Osteoblast (primary cell): ENCODE data around the gene KRTAP5-7. TPM values are rescaled to one million over a fixed set of nuclear protein-coding genes. Genes with fewer than 3 reads are reported as not detected.
"Not testable (repeated sequence)": the region's sequence is repeated elsewhere in the genome, so short reads cannot be mapped to it uniquely, and the experiment has no call there.

ENCODE experiments used
- DNase-seq: peaks from one replicate; pipeline ENCODE4 v3.0.0; 2011; ENCODE audit warnings: low spot score, mixed read lengths; ENCODE audit not compliant: insufficient read length; ENCODE audit errors: missing footprints
- H2AFZ ChIP-seq: 2 replicates; pipeline ENCODE4 v1.6.0; 2011; ENCODE audit warnings: mild to moderate bottlenecking, low read length
- H3K27ac ChIP-seq: 2 replicates; pipeline ENCODE4 v1.5.1; 2011; ENCODE audit warnings: mild to moderate bottlenecking, low read depth, low read length, moderate library complexity
- H3K27me3 ChIP-seq: 2 replicates; pipeline ENCODE4 v1.6.0; 2012; ENCODE audit warnings: mild to moderate bottlenecking, control low read depth, inconsistent platforms, low read length, moderate library complexity; ENCODE audit not compliant: insufficient read depth
- H3K36me3 ChIP-seq: 2 replicates; pipeline ENCODE4 v1.5.1; 2011; ENCODE audit warnings: mild to moderate bottlenecking, low read length, control low read depth, moderate library complexity; ENCODE audit not compliant: insufficient read depth
- H3K4me1 ChIP-seq: 2 replicates; pipeline ENCODE4 v1.5.1; 2011; ENCODE audit warnings: mild to moderate bottlenecking, low read length, control low read depth, moderate library complexity; ENCODE audit not compliant: insufficient read depth
- H3K4me2 ChIP-seq: 2 replicates; pipeline ENCODE4 v1.6.0; 2011; ENCODE audit warnings: mild to moderate bottlenecking, low read length; ENCODE audit not compliant: insufficient read depth
- H3K4me3 ChIP-seq: fragments of 200-600 bp; sonication (generic); 3 replicates; pipeline ENCODE4 v1.5.1; 2012; ENCODE audit warnings: mild to moderate bottlenecking, low read length, inconsistent platforms; ENCODE audit not compliant: insufficient read depth
- H3K79me2 ChIP-seq: 2 replicates; pipeline ENCODE4 v1.6.0; 2012; ENCODE audit warnings: mild to moderate bottlenecking, low read length, control low read depth, inconsistent platforms; ENCODE audit not compliant: insufficient read depth
- H3K9me3 ChIP-seq: 2 replicates; pipeline ENCODE4 v1.5.1; 2011; ENCODE audit warnings: low read depth, low read length, control low read depth
- H4K20me1 ChIP-seq: 2 replicates; pipeline ENCODE4 v1.6.0; 2012; ENCODE audit warnings: mild to moderate bottlenecking, low read length, control low read depth; ENCODE audit not compliant: insufficient read depth
- total RNA-seq: library from RNA; depleted of rRNA; stranded (reverse); fragments of >200 nt; gene quantifications from 2 replicates; pipeline ENCODE4 v1.2.3, GENCODE V29; 2012
- TF ChIP-seq, protein P1 (sequence below): IDR thresholded peaks from 2 replicates; pipeline ENCODE4 v1.5.1; 2011; ENCODE audit warnings: mild to moderate bottlenecking, low read depth, low read length, moderate library complexity; ENCODE audit errors: extremely low read depth

KRTAP5-7 gene
- total RNA-seq, 1 donor: 0.36 TPM

DNA sequence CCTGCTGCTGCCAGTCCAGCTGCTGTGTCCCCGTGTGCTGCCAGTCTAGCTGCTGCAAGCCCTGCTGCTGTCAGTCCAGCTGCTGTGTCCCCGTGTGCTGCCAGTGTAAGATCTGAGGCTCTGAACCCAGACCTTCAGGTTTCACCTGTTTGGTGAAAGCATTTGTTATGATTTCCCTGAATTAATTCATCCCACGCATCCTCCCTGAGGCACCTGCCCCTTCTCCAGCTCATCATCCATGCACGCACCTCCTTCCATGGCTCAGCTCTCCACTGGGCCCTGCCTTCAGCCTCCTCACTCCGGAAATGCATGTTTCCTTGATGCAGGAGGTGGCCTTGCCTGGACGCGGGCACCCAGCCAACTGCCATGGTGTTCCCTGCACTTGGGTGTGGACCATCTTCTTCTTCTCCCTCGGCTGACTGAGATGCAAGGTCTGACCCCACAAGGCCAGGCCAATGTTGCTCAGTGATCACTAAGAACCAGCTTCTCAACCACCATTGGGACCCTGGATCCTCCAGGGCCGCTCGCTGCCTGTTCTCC, 39.1 kb downstream of the KRTAP5-7 start:
- Histone ChIP-seq H3K36me3 (no peaks in the 10 kb centered on the region), H3K27ac (no peak overlapping the region), H3K27me3 (peaks cover 22% of the 10 kb centered on the region), H3K79me2 (no peaks in the 10 kb centered on the region), H3K9me3 (no peaks in the 10 kb centered on the region), H4K20me1 (no peaks in the 10 kb centered on the region), H3K4me3 (no peak overlapping the region), H3K4me1 (no peaks in the 10 kb centered on the region), H2AFZ (no peak overlapping the region), H3K4me2 (no peak overlapping the region)
- TF ChIP-seq, protein P1, sequence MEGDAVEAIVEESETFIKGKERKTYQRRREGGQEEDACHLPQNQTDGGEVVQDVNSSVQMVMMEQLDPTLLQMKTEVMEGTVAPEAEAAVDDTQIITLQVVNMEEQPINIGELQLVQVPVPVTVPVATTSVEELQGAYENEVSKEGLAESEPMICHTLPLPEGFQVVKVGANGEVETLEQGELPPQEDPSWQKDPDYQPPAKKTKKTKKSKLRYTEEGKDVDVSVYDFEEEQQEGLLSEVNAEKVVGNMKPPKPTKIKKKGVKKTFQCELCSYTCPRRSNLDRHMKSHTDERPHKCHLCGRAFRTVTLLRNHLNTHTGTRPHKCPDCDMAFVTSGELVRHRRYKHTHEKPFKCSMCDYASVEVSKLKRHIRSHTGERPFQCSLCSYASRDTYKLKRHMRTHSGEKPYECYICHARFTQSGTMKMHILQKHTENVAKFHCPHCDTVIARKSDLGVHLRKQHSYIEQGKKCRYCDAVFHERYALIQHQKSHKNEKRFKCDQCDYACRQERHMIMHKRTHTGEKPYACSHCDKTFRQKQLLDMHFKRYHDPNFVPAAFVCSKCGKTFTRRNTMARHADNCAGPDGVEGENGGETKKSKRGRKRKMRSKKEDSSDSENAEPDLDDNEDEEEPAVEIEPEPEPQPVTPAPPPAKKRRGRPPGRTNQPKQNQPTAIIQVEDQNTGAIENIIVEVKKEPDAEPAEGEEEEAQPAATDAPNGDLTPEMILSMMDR: no peak
- peak; percentile 60 for DNase-seq

DNA sequence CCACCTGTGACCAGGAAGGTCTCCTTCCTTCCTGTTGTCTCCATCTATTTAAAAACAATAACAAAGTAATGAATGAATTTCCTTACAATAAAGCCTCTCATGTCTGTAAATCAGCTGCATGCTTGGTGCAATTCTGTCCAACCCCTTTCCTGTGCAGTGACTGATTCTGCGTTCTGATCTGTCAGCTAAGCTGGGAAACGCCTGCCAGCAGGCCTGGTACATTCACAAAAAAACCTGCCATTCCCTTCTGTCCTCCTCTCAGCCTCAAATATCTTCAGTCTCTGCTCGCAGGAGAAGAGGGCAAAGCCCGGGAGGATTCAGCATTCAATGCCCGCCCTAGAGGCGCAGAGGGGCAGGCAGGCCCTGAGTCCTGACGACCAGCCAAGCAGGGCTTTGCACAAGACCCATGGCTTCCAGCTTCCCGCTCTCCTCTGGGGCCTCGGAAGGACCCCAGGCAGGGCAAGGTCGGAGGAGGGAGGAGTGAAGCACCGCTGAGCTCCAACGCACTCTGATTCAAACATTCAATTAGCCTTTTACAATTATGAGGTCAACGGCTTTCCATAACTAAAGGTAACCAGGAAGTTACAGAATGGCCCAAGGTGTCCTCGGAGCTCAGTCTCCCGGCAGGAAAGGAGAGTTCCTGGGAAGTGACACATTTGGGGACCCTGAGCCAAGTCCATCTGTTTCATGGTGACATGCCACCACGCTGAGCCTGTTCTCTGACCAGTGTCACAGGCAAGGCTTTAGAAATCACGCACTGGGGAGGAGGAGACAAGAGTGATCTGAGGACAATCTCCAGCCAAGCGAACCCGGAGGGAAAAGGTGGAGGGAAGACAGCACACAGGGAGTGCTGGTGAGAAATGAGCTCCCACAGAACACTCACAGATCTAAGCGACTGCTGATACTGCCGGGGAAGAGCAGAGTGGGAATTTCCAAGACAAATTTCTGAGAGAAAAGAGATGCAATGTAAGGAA, 39.8 kb downstream of the KRTAP5-7 start:
- not testable (repeated sequence) for H3K27ac ChIP-seq

GRCh38 chr11:71567633-71568032, 40.6 kb downstream of the KRTAP5-7 start:
- H3K9me3 ChIP-seq, DNase-seq, H3K4me1 ChIP-seq: not testable (repeated sequence)

More for the DNA sequence above, 39.8 kb downstream of the KRTAP5-7 start:
- not testable (repeated sequence) for H3K9me3 ChIP-seq, H3K36me3 ChIP-seq, H4K20me1 ChIP-seq, H3K4me2 ChIP-seq, H3K79me2 ChIP-seq, H2AFZ ChIP-seq, H3K4me1 ChIP-seq, DNase-seq, H3K4me3 ChIP-seq
- peaks cover 25% of the 10 kb centered on the region for H3K27me3 ChIP-seq

GRCh38 chr11:71568704-71569349, 41.8 kb downstream of the KRTAP5-7 start:
- peaks cover 37% of the 10 kb centered on the region for H3K27me3 ChIP-seq
- no peak overlapping the region for H3K4me3 ChIP-seq
- no peaks in the 10 kb centered on the region for H3K4me1 ChIP-seq
- no peaks in the 10 kb centered on the region for H3K36me3 ChIP-seq
- peak; percentile 87 for DNase-seq
- no peak overlapping the region for H3K4me2 ChIP-seq
- no peaks in the 10 kb centered on the region for H3K9me3 ChIP-seq
- H3K79me2 ChIP-seq: no peaks in the 10 kb centered on the region
- H4K20me1 ChIP-seq: no peaks in the 10 kb centered on the region
- TF ChIP-seq, protein P1: no peak
- no peak overlapping the region for H2AFZ ChIP-seq
- H3K27ac ChIP-seq: no peak overlapping the region

More at GRCh38 chr11:71567633-71568032, 40.6 kb downstream of the KRTAP5-7 start:
- not testable (repeated sequence) for H3K27ac ChIP-seq, H4K20me1 ChIP-seq, H2AFZ ChIP-seq, H3K4me2 ChIP-seq, H3K36me3 ChIP-seq, H3K4me3 ChIP-seq, H3K79me2 ChIP-seq
- H3K27me3 ChIP-seq: peaks cover 32% of the 10 kb centered on the region

- H3K4me1 ChIP-seq, DNase-seq, H4K20me1 ChIP-seq: not testable (repeated sequence)
These were observed 44.2 kb downstream of the KRTAP5-7 start for GRCh38 chr11:71571101-71571850.

More at GRCh38 chr11:71571101-71571850, 44.2 kb downstream of the KRTAP5-7 start:
- H3K4me3 ChIP-seq, H3K27ac ChIP-seq, H3K36me3 ChIP-seq, H3K9me3 ChIP-seq, H3K79me2 ChIP-seq, H3K4me2 ChIP-seq, H2AFZ ChIP-seq: not testable (repeated sequence)
- peaks cover 39% of the 10 kb centered on the region for H3K27me3 ChIP-seq
